H9 (cell line): Measurements from ENCODE around the gene PODXL2. TPM values are rescaled to one million over a fixed set of nuclear protein-coding genes. Genes with fewer than 3 reads are reported as not detected.

Source experiments
- DNase-seq: peaks from one replicate; pipeline ENCODE4 v3.0.0-alpha.2; 2017
- H2AFZ ChIP-seq: one replicate; pipeline ENCODE4 v1.6.1; 2013; ENCODE audit warnings: mild to moderate bottlenecking, low read length, control low read depth, moderate library complexity
- H2AK5ac ChIP-seq: 2 replicates; pipeline ENCODE4 v1.6.1; 2013; ENCODE audit warnings: low read length, control low read depth, mixed read lengths; ENCODE audit not compliant: insufficient read length
- H2BK120ac ChIP-seq: one replicate; pipeline ENCODE4 v1.6.1; 2013; ENCODE audit warnings: low read depth, mild to moderate bottlenecking, low read length, control low read depth, inconsistent platforms; ENCODE audit not compliant: poor library complexity, severe bottlenecking
- H2BK12ac ChIP-seq: 2 replicates; pipeline ENCODE4 v1.6.1; 2013; ENCODE audit warnings: low read length, control low read depth, mixed read lengths, low read depth; ENCODE audit not compliant: insufficient read length
- H2BK15ac ChIP-seq: 2 replicates; pipeline ENCODE4 v1.6.1; 2013; ENCODE audit warnings: low read depth, low read length, control low read depth
- H2BK20ac ChIP-seq: one replicate; pipeline ENCODE4 v1.6.1; 2013; ENCODE audit warnings: low read depth, mild to moderate bottlenecking, low read length, control low read depth, inconsistent platforms; ENCODE audit not compliant: poor library complexity, severe bottlenecking
- H2BK5ac ChIP-seq: 2 replicates; pipeline ENCODE4 v1.6.1; 2013; ENCODE audit warnings: low read length, control low read depth, mixed read lengths; ENCODE audit not compliant: insufficient read length
- H3K14ac ChIP-seq: 2 replicates; pipeline ENCODE4 v1.6.1; 2013; ENCODE audit warnings: low read length, control low read depth; ENCODE audit not compliant: insufficient read depth
- H3K18ac ChIP-seq: 2 replicates; pipeline ENCODE4 v1.6.1; 2013; ENCODE audit warnings: low read depth, mild to moderate bottlenecking, mixed read lengths, low read length, control low read depth; ENCODE audit not compliant: insufficient read length
- H3K23ac ChIP-seq: 2 replicates; pipeline ENCODE4 v1.6.1; 2013; ENCODE audit warnings: low read length, control low read depth, mixed read lengths, low read depth; ENCODE audit not compliant: insufficient read length
- H3K23me2 ChIP-seq: 2 replicates; pipeline ENCODE4 v1.6.1; 2013; ENCODE audit warnings: low read depth, mild to moderate bottlenecking, mixed read lengths, low read length, control low read depth; ENCODE audit not compliant: insufficient read length, poor library complexity, severe bottlenecking
- H3K27ac ChIP-seq: 2 replicates; pipeline ENCODE4 v1.5.1; 2013; ENCODE audit warnings: low read length, control low read depth, mixed read lengths, low read depth; ENCODE audit not compliant: insufficient read length
- H3K27me3 ChIP-seq: 2 replicates; pipeline ENCODE4 v1.6.1; 2013; ENCODE audit warnings: low read length, control low read depth, inconsistent platforms; ENCODE audit not compliant: insufficient read depth
- H3K4ac ChIP-seq: 2 replicates; pipeline ENCODE4 v1.6.1; 2013; ENCODE audit warnings: low read depth, mild to moderate bottlenecking, control low read depth, inconsistent platforms, low read length, moderate library complexity
- H3K4me1 ChIP-seq: 2 replicates; pipeline ENCODE4 v1.6.1; 2013; ENCODE audit warnings: low read length, control low read depth, inconsistent platforms; ENCODE audit not compliant: insufficient read depth
- H3K4me2 ChIP-seq: 2 replicates; pipeline ENCODE4 v1.6.1; 2013; ENCODE audit warnings: low read length, control low read depth, mixed read lengths; ENCODE audit not compliant: insufficient read length, insufficient read depth
- H3K56ac ChIP-seq: 2 replicates; pipeline ENCODE4 v1.6.1; 2013; ENCODE audit warnings: low read depth, mild to moderate bottlenecking, mixed read lengths, low read length, control low read depth; ENCODE audit not compliant: insufficient read length
- H3K79me1 ChIP-seq: 2 replicates; pipeline ENCODE4 v1.6.1; 2013; ENCODE audit warnings: low read depth, mild to moderate bottlenecking, moderate library complexity, low read length, control low read depth, inconsistent platforms; ENCODE audit not compliant: insufficient read depth, poor library complexity, severe bottlenecking
- H3K79me2 ChIP-seq: 2 replicates; pipeline ENCODE4 v1.6.1; 2013; ENCODE audit warnings: low read length, control low read depth, inconsistent platforms; ENCODE audit not compliant: insufficient read depth
- H3K9ac ChIP-seq: 2 replicates; pipeline ENCODE4 v1.6.1; 2013; ENCODE audit warnings: low read length, control low read depth, mixed read lengths; ENCODE audit not compliant: insufficient read length; ENCODE audit errors: extremely low read depth
- H3K9me3 ChIP-seq: one replicate; pipeline ENCODE4 v1.6.1; 2013; ENCODE audit warnings: low read depth, low read length, inconsistent platforms; ENCODE audit not compliant: control insufficient read depth
- H3T11ph ChIP-seq: one replicate; pipeline ENCODE4 v1.6.1; 2013; ENCODE audit warnings: mild to moderate bottlenecking, low read length, control low read depth, inconsistent platforms
- H4K20me1 ChIP-seq: one replicate; pipeline ENCODE4 v1.6.1; 2013; ENCODE audit not compliant: control insufficient read depth, insufficient read length, insufficient read depth
- H4K5ac ChIP-seq: 2 replicates; pipeline ENCODE4 v1.6.1; 2013; ENCODE audit warnings: low read depth, mild to moderate bottlenecking, mixed read lengths, low read length, control low read depth; ENCODE audit not compliant: insufficient read length
- H4K8ac ChIP-seq: replicated peaks from 2 replicates; pipeline ENCODE4 v1.6.1; 2013; ENCODE audit warnings: low read length, control low read depth, mixed read lengths, low read depth; ENCODE audit not compliant: insufficient read length
- H4K91ac ChIP-seq: 2 replicates; pipeline ENCODE4 v1.6.1; 2013; ENCODE audit warnings: low read depth, mild to moderate bottlenecking, moderate library complexity, mixed read lengths, low read length, control low read depth; ENCODE audit not compliant: insufficient read length
- H3K27ac Mint-ChIP-seq, 3 experiments: 2 replicates in 2 of 3; 3 replicates in 1 of 3; pipeline ENCODE4 v1.8.0; 2020 to 2021; ENCODE audit warnings: mixed read lengths in 3 of 3, mild to moderate bottlenecking in 1 of 3, moderate library complexity in 1 of 3
- H3K27me3 Mint-ChIP-seq: 2 replicates; pipeline ENCODE4 v1.8.0; 2021; ENCODE audit warnings: low read depth, mild to moderate bottlenecking, moderate library complexity, mixed read lengths
- H3K36me3 Mint-ChIP-seq, 3 experiments: 2 replicates in 2 of 3; 3 replicates in 1 of 3; pipeline ENCODE4 v1.8.0; 2020 to 2021; ENCODE audit warnings: low read depth in 3 of 3, mixed read lengths in 3 of 3; ENCODE audit not compliant: insufficient read depth in 1 of 3
- H3K4me1 Mint-ChIP-seq, 2 experiments: 2 replicates each; pipeline ENCODE4 v1.8.0; 2020; ENCODE audit warnings: mixed read lengths in 2 of 2
- H3K4me3 Mint-ChIP-seq, 2 experiments: 2 replicates in 1 of 2; 3 replicates in 1 of 2; pipeline ENCODE4 v1.8.0; 2020 to 2021; ENCODE audit warnings: mild to moderate bottlenecking in 2 of 2, mixed read lengths in 2 of 2, moderate library complexity in 1 of 2
- H3K9me3 Mint-ChIP-seq, 2 experiments: 2 replicates in 1 of 2; 3 replicates in 1 of 2; pipeline ENCODE4 v1.8.0; 2020; ENCODE audit warnings: mild to moderate bottlenecking in 2 of 2, mixed read lengths in 2 of 2, moderate library complexity in 1 of 2
- WGBS: extraction: QIAGEN DNeasy Blood & Tissue Kit; methylation state at CpG from one replicate; pipeline ENCODE4 v1.1.7; 2013; ENCODE audit warnings: missing lambda C conversion rate, low lambda C conversion rate, mixed read lengths; ENCODE audit not compliant: insufficient read length; ENCODE audit errors: extremely low coverage; 5-methylcytosine and 5-hydroxymethylcytosine counted together
- total RNA-seq: library from RNA; stranded (reverse); gene quantifications from 2 replicates; pipeline ENCODE4 v1.2.1, GENCODE V29; 2021
- TF ChIP-seq, protein P1 (sequence below): fragments of 200-600 bp; sonication (generic); conservative IDR thresholded peaks from 3 replicates; pipeline ENCODE4 v1.8.0; 2021; ENCODE audit warnings: antibody characterized with exemption, mild to moderate bottlenecking

PODXL2 gene
- total RNA-seq, 1 experiment from 2014 or later, result 24.6 TPM

DNA sequence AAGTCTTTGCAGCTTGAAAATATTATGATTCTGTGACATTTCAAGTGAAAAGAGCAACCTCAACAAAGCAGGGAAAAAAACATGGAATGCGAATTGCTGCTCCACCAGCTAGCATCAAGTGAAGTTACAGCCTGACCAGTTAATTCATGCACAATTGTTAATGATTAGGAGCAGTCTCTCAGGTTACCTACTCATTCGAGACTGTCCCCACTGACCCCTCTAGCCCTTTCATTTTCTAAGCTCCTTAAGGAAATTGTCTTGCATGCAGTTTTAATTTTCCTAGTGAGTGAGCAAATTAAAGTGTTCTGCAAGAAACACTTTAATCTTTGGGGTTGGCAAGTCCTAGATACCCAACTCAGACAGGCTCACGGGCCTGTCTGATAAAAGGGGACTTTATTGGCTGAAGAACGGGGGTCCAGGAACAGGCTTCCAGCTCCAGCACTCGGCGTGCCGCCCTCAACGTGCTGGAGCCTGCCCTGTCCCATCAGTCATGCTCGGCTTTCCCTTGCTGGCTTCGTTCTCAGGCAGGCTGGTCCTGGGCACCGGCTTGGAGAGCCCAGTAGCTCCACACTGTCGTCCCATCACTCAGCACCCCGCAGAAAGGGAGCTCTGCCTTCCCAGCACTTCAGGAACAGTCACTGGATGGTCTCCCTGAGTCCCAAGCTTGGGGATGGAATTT lies 18.3 kb downstream of the PODXL2 start:
- H3K4me1 ChIP-seq, result peaks cover 2% of the 10 kb centered on the region; the same call in 1 of the 2 replicates
- no peak overlapping the region for H3K18ac ChIP-seq
- no peaks in the 10 kb centered on the region for H3K79me1 ChIP-seq
- H3K4me2 ChIP-seq, result no peak overlapping the region
- H3K9me3 ChIP-seq, result no peaks in the 10 kb centered on the region
- no peak overlapping the region for H3K23ac ChIP-seq
- H2BK5ac ChIP-seq, result no peak overlapping the region
- Mint-ChIP-seq H3K9me3 (no peaks in the 10 kb centered on the region), H3K4me1 (peaks cover 11 to 13% of the 10 kb centered on the region in 2 experiments), H3K27ac (peak overlapping the region in 1 of 3 experiments; percentile 85; a peak in 1 of 7 replicates), H3K4me3 (no peak overlapping the region), H3K36me3 (peaks cover 6 to 8% (median 6%) of the 10 kb centered on the region in 3 experiments; a peak in 4 of 7 replicates), H3K27me3 (no peaks in the 10 kb centered on the region)
- no peak for DNase-seq
- H3T11ph ChIP-seq, result no peak overlapping the region
- H3K14ac ChIP-seq, result no peak overlapping the region
- no peaks in the 10 kb centered on the region for H3K79me2 ChIP-seq
- H3K27ac ChIP-seq, result no peak overlapping the region
- no CpG with 5 or more reads among the region's 13 CpGs for WGBS
- no peak overlapping the region for H2AK5ac ChIP-seq
- no peak overlapping the region for H2BK15ac ChIP-seq
- no peak overlapping the region for H2AFZ ChIP-seq
- no peak overlapping the region for H4K91ac ChIP-seq
- no peaks in the 10 kb centered on the region for H3K27me3 ChIP-seq
- H3K4ac ChIP-seq, result no peak overlapping the region
- no peak overlapping the region for H3K56ac ChIP-seq
- H4K8ac ChIP-seq, result no peak overlapping the region
- H3K23me2 ChIP-seq, result no peaks in the 10 kb centered on the region
- no peak overlapping the region for H2BK120ac ChIP-seq
- no peak overlapping the region for H3K9ac ChIP-seq
- H4K20me1 ChIP-seq, result no peaks in the 10 kb centered on the region
- H4K5ac ChIP-seq, result no peak overlapping the region
- no peak overlapping the region for H2BK12ac ChIP-seq
- H2BK20ac ChIP-seq, result no peak overlapping the region
- TF ChIP-seq, protein P1, sequence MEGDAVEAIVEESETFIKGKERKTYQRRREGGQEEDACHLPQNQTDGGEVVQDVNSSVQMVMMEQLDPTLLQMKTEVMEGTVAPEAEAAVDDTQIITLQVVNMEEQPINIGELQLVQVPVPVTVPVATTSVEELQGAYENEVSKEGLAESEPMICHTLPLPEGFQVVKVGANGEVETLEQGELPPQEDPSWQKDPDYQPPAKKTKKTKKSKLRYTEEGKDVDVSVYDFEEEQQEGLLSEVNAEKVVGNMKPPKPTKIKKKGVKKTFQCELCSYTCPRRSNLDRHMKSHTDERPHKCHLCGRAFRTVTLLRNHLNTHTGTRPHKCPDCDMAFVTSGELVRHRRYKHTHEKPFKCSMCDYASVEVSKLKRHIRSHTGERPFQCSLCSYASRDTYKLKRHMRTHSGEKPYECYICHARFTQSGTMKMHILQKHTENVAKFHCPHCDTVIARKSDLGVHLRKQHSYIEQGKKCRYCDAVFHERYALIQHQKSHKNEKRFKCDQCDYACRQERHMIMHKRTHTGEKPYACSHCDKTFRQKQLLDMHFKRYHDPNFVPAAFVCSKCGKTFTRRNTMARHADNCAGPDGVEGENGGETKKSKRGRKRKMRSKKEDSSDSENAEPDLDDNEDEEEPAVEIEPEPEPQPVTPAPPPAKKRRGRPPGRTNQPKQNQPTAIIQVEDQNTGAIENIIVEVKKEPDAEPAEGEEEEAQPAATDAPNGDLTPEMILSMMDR, result no peak
